ENCODE data around the gene ASPSCR1. TPM values are rescaled to one million over a fixed set of nuclear protein-coding genes. Genes with fewer than 3 reads are reported as not detected.

The ASPSCR1 gene
- total and polyA plus RNA-seq, 2 of the 13 experiments (the other 11 are each of a cell fraction or from before 2014, with no cell fraction given): 274 to 314 TPM

GRCh38 chr17:82015311-82015971, 38.0 kb downstream of the ASPSCR1 start (continued):
- TF ChIP-seq HMGXB4 (CRISPR knock-in tag; IDR thresholded peaks at IDR 0.05; ENCODE audit: borderline replicate concordance in 1 of 2, low read depth in 1 of 2): no peak
- TF ChIP-seq DZIP1 (CRISPR knock-in tag; IDR thresholded peaks at IDR 0.05): no peak
- 0 out of 2 replicates have a peak, but pooled peaks have one; percentile 55 for TF ChIP-seq HOXA9 (CRISPR knock-in tag; IDR thresholded peaks at IDR 0.05; ENCODE audit: borderline replicate concordance)
- no peak for TF ChIP-seq SAFB2 (CRISPR knock-in tag; IDR thresholded peaks at IDR 0.05; ENCODE audit: borderline replicate concordance, low read depth)
- no peak for TF ChIP-seq NCOA1 (CRISPR knock-in tag; IDR thresholded peaks at IDR 0.05)
- TF ChIP-seq ZNF772 (CRISPR knock-in tag; IDR thresholded peaks at IDR 0.05): no peak
- TF ChIP-seq ZNF33A (CRISPR knock-in tag; IDR thresholded peaks at IDR 0.05; ENCODE audit: borderline replicate concordance): no peak
- TF ChIP-seq ZFP1 (CRISPR knock-in tag; IDR thresholded peaks at IDR 0.05): no peak
- no peak for TF ChIP-seq GATAD1 (CRISPR knock-in tag; IDR thresholded peaks at IDR 0.05)
- TF ChIP-seq CHCHD3 (CRISPR knock-in tag; IDR thresholded peaks at IDR 0.05): no peak
- 0 out of 2 replicates have a peak, but pooled peaks have one; percentile 28 for TF ChIP-seq THAP11 (CRISPR knock-in tag; IDR thresholded peaks at IDR 0.05)
- TF ChIP-seq ZNF343 (CRISPR knock-in tag; IDR thresholded peaks at IDR 0.05): no peak
- TF ChIP-seq ZNF567 (CRISPR knock-in tag; IDR thresholded peaks at IDR 0.05; ENCODE audit: borderline replicate concordance): no peak
- TF ChIP-seq ZSCAN21 (CRISPR knock-in tag; IDR thresholded peaks at IDR 0.05; ENCODE audit: borderline replicate concordance): 0 out of 2 replicates have a peak, but pooled peaks have one; percentile 14
- no peak for TF ChIP-seq HES4 (CRISPR knock-in tag; IDR thresholded peaks at IDR 0.05; ENCODE audit: borderline replicate concordance)
- TF ChIP-seq FOXJ3 (CRISPR knock-in tag; IDR thresholded peaks at IDR 0.05; ENCODE audit: borderline replicate concordance): peak; percentile 47; the same call in 1 of the 2 replicates
- no peak; the same call in 1 of the 2 replicates for TF ChIP-seq ZFP91 (CRISPR knock-in tag; IDR thresholded peaks at IDR 0.05; ENCODE audit: borderline replicate concordance)
- TF ChIP-seq PCBP2 (optimal IDR thresholded peaks at IDR 0.05; ENCODE audit: low read depth, low read length, poor library complexity, severe bottlenecking): no peak
- no peak for TF ChIP-seq ZNF235 (CRISPR knock-in tag; IDR thresholded peaks at IDR 0.05; ENCODE audit: borderline replicate concordance)
- TF ChIP-seq ZNF570 (CRISPR knock-in tag; IDR thresholded peaks at IDR 0.05; ENCODE audit: borderline replicate concordance): no peak
- TF ChIP-seq ZNF549 (CRISPR knock-in tag; IDR thresholded peaks at IDR 0.05): no peak
- TF ChIP-seq TOPORS (CRISPR knock-in tag; IDR thresholded peaks at IDR 0.05): no peak
